ENCODE data around the gene SSR4. TPM values are rescaled to one million over a fixed set of nuclear protein-coding genes. Genes with fewer than 3 reads are reported as not detected.
"Not testable (repeated sequence)": the region's sequence is repeated elsewhere in the genome, so short reads cannot be mapped to it uniquely, and the experiment has no call there.

Gene SSR4
- total RNA-seq (ENCODE audit: unreplicated experiment), result 277 TPM
- long read RNA-seq, transcript SSR4-203 (6 exons, 643 nt), result major isoform, 226 of 250 reads
- long read RNA-seq, partial matches to known transcripts, result 3 of 250 reads
- long read RNA-seq, other reads (novel, unspliced or antisense), result 14 of 250 reads

DNA sequence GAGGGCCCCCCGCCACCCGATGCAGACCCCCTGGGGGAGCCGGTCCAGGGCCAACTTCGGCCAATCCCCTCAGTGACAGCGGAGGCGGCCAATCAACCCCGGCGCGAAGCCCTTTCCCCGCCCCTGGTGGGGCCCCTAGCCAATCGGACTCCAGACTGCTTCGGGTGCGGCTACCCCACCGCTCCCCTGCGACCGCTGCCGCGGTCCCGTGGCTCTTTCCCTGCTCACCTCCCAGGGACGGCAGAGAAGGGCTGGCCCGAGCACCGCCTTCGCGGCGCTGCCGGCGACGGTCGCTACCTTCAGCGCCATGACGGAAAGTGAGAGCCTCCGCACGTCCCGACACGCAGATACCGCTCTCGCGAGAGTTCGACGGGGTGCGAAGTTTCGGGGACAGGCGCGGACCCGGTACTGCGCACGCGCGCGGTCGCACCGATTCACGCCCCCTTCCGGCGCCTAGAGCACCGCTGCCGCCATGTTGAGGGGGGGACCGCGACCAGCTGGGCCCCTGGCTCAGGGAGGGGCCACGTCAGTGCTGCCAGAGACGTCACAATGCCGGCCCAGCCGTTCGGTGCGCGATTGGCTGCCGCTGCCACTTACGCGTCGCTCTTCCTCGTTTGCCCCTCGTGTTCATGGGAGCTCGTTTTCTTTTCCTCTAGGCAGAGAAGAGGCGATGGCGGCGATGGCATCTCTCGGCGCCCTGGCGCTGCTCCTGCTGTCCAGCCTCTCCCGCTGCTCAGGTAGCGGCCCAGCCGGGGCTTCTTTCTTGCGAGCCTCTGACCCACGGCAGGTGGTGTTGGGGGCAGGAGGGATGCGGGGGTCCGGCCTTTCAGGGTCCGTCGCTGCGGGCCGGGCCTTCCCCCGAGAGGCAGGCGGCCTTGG is at the start of gene SSR4, which contains the start of gene IDH3G:
SSR4 (plus strand) TSS at position 651 of the 879 bp plus-strand sequence; CDS start at position 671, 20 bp downstream.
IDH3G (minus strand) TSS at position 358 of the 879 bp plus-strand sequence; CDS start at position 309, 49 bp downstream.
- Mint-ChIP-seq H3K27me3 (ENCODE audit: unreplicated experiment) (no peaks in the 10 kb centered on the region), H3K27ac (ENCODE audit: unreplicated experiment) (peak within 1 kb of the TSS; percentile 95), H3K4me3 (ENCODE audit: unreplicated experiment) (peak within 1 kb of the TSS; percentile 96), H3K4me1 (ENCODE audit: low read depth, unreplicated experiment) (peaks cover 5% of the 10 kb centered on the region), H3K36me3 (ENCODE audit: unreplicated experiment) (no peaks in the 10 kb centered on the region), H3K9me3 (ENCODE audit: unreplicated experiment) (peaks cover 6% of the 10 kb centered on the region)
- peak; percentile 90 for DNase-seq
- TF ChIP-seq, protein P1, sequence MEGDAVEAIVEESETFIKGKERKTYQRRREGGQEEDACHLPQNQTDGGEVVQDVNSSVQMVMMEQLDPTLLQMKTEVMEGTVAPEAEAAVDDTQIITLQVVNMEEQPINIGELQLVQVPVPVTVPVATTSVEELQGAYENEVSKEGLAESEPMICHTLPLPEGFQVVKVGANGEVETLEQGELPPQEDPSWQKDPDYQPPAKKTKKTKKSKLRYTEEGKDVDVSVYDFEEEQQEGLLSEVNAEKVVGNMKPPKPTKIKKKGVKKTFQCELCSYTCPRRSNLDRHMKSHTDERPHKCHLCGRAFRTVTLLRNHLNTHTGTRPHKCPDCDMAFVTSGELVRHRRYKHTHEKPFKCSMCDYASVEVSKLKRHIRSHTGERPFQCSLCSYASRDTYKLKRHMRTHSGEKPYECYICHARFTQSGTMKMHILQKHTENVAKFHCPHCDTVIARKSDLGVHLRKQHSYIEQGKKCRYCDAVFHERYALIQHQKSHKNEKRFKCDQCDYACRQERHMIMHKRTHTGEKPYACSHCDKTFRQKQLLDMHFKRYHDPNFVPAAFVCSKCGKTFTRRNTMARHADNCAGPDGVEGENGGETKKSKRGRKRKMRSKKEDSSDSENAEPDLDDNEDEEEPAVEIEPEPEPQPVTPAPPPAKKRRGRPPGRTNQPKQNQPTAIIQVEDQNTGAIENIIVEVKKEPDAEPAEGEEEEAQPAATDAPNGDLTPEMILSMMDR (IDR thresholded peaks at IDR 0.05; ENCODE audit: partially characterized antibody, unreplicated experiment), result no peak

DNA sequence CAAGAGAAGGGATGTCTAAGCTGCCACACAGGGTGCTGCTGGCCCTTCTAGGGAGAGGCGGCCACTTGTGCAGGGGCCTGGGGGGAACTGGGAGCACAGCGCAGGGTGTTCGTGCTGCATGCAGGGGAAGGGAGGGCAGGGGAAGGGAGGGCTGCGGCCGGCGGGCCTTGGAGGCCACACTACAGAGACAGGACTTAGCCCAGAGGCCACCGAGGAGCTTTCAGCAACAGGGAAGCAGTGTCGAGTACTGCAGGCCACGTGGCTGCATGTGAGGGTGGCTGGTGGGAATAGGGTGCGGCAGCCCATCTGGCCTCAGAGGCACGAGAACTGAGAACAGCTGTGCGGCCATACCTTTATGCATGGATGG is 49.4 kb upstream of the SSR4 start:
- not testable (repeated sequence) for H3K4me1 Mint-ChIP-seq (ENCODE audit: low read depth, unreplicated experiment); DNase-seq; H3K27me3 Mint-ChIP-seq (ENCODE audit: unreplicated experiment); H3K9me3 Mint-ChIP-seq (ENCODE audit: unreplicated experiment); H3K36me3 Mint-ChIP-seq (ENCODE audit: unreplicated experiment)
- peak overlapping the region; percentile 66 for H3K27ac Mint-ChIP-seq (ENCODE audit: unreplicated experiment)
- H3K4me3 Mint-ChIP-seq (ENCODE audit: unreplicated experiment), result peak overlapping the region; percentile 63

GRCh38 chrX:153746359-153746758 is 48.1 kb upstream of the SSR4 start:
- DNase-seq, result no peak
- H3K27ac Mint-ChIP-seq (ENCODE audit: unreplicated experiment), result no peak overlapping the region
- H3K4me3 Mint-ChIP-seq (ENCODE audit: unreplicated experiment), result peak overlapping the region; percentile 16
- peaks cover 2% of the 10 kb centered on the region for H3K9me3 Mint-ChIP-seq (ENCODE audit: unreplicated experiment)
- H3K36me3 Mint-ChIP-seq (ENCODE audit: unreplicated experiment), result no peaks in the 10 kb centered on the region
- no peaks in the 10 kb centered on the region for H3K27me3 Mint-ChIP-seq (ENCODE audit: unreplicated experiment)
- peaks cover 1% of the 10 kb centered on the region for H3K4me1 Mint-ChIP-seq (ENCODE audit: low read depth, unreplicated experiment)
- TF ChIP-seq, protein P1 (IDR thresholded peaks at IDR 0.05; ENCODE audit: partially characterized antibody, unreplicated experiment), result no peak

DNA sequence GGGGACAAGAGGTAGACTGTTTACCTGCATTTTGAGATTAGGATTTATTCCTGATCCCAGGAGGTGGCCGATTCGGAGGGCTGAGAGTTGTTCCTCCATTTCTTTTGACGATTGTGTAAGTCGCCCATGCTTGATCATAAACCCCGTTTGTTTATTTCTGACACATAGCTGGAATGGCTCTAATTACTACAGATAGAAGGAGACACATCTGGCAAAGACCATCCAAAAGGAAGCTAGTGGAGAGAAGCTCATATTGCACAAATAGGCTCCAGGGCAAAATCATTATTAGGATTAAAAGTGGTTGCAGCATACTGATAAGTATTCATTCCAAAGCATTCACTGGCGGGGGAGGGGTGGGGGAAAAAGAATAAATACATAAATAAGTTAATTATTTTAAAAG is 47.5 kb upstream of the SSR4 start:
- H3K4me3 Mint-ChIP-seq (ENCODE audit: unreplicated experiment); H3K4me1 Mint-ChIP-seq (ENCODE audit: low read depth, unreplicated experiment); DNase-seq; H3K27ac Mint-ChIP-seq (ENCODE audit: unreplicated experiment); H3K9me3 Mint-ChIP-seq (ENCODE audit: unreplicated experiment); H3K27me3 Mint-ChIP-seq (ENCODE audit: unreplicated experiment); H3K36me3 Mint-ChIP-seq (ENCODE audit: unreplicated experiment): not testable (repeated sequence)

- not testable (repeated sequence) for DNase-seq; H3K27me3 Mint-ChIP-seq (ENCODE audit: unreplicated experiment); H3K4me3 Mint-ChIP-seq (ENCODE audit: unreplicated experiment); H3K27ac Mint-ChIP-seq (ENCODE audit: unreplicated experiment); H3K9me3 Mint-ChIP-seq (ENCODE audit: unreplicated experiment); H3K36me3 Mint-ChIP-seq (ENCODE audit: unreplicated experiment); H3K4me1 Mint-ChIP-seq (ENCODE audit: low read depth, unreplicated experiment)
Observed at GRCh38 chrX:153749017-153749416, 45.5 kb upstream of the SSR4 start.

DNA sequence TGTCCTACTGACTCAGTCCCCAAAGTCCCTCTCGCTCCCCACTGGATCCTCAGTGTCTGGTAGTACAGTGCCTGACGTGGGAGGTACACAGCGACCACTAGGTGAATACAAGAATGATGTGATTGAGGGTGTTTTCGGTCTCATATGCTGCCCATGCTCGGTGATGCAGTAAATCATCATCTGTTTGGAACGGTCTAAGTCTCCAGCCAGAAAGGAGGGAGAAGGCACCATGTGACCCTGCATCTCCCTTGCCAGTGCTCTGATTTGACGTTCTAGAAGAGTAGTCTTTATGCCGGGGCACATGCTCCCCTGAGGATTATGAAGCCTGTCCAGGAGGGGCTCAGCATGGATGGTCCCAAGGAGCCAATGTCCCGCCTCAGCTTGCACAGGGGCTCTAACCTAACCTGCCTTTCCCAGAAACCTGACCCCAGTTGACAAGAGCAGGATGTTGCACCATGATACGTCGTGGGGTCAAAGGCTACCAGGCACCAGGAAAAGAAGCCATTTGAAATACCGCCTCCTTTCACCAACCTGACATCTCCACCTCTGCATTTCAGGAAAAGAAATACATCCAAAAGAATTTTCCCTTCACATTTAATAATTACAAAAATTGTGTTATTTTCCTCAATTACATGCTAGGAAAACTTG is 44.2 kb upstream of the SSR4 start:
- Mint-ChIP-seq H3K27ac (ENCODE audit: unreplicated experiment) (no peak overlapping the region), H3K36me3 (ENCODE audit: unreplicated experiment) (no peaks in the 10 kb centered on the region), H3K4me3 (ENCODE audit: unreplicated experiment) (peak overlapping the region; percentile 30), H3K9me3 (ENCODE audit: unreplicated experiment) (peaks cover under 1% of the 10 kb centered on the region), H3K4me1 (ENCODE audit: low read depth, unreplicated experiment) (no peaks in the 10 kb centered on the region), H3K27me3 (ENCODE audit: unreplicated experiment) (no peaks in the 10 kb centered on the region)
- no peak for DNase-seq
- TF ChIP-seq, protein P1 (IDR thresholded peaks at IDR 0.05; ENCODE audit: partially characterized antibody, unreplicated experiment), result no peak

All from glutamatergic neuron (in vitro differentiated cells).